HUES6 (cell line): ENCODE data around the gene APEH.
A peak's percentile ranks its signal among the peaks of the same experiment; 100 is the strongest.

ENCODE experiments used
- H3K27ac ChIP-seq: 2 replicates; pipeline ENCODE4 v1.7.0; 2013; ENCODE audit warnings: low read depth, mild to moderate bottlenecking, low read length, inconsistent platforms
- H3K27me3 ChIP-seq: 2 replicates; pipeline ENCODE4 v1.6.1; 2013; ENCODE audit warnings: low read length; ENCODE audit not compliant: control insufficient read depth, insufficient read depth
- H3K36me3 ChIP-seq: 2 replicates; pipeline ENCODE4 v1.6.1; 2013; ENCODE audit warnings: low read length; ENCODE audit not compliant: control insufficient read depth, insufficient read depth
- H3K4me1 ChIP-seq: 2 replicates; pipeline ENCODE4 v1.6.1; 2013; ENCODE audit warnings: low read length; ENCODE audit not compliant: control insufficient read depth, insufficient read depth
- H3K4me3 ChIP-seq: 2 replicates; pipeline ENCODE4 v1.5.1; 2013; ENCODE audit warnings: low read depth, low read length
- H3K9ac ChIP-seq: one replicate; pipeline ENCODE4 v1.6.1; 2013; ENCODE audit warnings: mild to moderate bottlenecking, low read length
- H3K9me3 ChIP-seq: 2 replicates; pipeline ENCODE4 v1.6.1; 2013; ENCODE audit warnings: low read depth, low read length; ENCODE audit not compliant: control insufficient read depth, insufficient read depth

APEH gene

DNA sequence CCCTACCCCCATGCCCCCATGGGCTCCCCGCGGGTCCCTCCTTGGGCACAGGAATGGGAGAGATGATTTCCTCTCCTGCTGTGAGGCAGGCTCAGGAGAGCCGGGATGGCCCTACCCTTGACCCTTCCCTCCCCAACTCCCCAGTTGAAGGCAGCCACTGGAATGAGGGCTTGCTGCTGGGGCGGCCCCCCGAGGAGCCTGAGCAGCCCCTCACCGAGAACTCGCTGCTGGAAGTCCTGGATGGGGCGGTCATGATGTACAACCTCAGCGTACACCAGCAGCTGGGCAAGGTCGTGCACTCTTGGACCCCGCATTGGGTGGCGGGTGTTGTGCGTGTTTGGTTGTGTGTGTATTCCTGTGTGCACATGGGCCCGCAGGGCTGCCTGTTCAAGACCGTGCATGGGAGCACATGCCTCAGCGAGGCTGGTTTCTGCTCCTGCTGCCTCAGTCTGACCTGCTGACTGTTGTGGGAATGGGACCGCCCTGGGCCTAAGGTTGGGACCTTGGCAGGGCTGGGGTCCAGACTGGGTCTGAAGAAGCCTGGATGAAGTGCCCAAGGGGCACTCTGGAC is 31.3 kb downstream of the APEH start:
- no peaks in the 10 kb centered on the region for H3K9me3 ChIP-seq
- peaks cover 33% of the 10 kb centered on the region for H3K36me3 ChIP-seq
- no peak overlapping the region for H3K27ac ChIP-seq
- H3K9ac ChIP-seq = no peak overlapping the region
- 0 out of 2 replicates have a peak, but pooled peaks cover 2% of the 10 kb centered on the region for H3K4me1 ChIP-seq
- H3K27me3 ChIP-seq = no peaks in the 10 kb centered on the region
- no peak overlapping the region for H3K4me3 ChIP-seq

DNA sequence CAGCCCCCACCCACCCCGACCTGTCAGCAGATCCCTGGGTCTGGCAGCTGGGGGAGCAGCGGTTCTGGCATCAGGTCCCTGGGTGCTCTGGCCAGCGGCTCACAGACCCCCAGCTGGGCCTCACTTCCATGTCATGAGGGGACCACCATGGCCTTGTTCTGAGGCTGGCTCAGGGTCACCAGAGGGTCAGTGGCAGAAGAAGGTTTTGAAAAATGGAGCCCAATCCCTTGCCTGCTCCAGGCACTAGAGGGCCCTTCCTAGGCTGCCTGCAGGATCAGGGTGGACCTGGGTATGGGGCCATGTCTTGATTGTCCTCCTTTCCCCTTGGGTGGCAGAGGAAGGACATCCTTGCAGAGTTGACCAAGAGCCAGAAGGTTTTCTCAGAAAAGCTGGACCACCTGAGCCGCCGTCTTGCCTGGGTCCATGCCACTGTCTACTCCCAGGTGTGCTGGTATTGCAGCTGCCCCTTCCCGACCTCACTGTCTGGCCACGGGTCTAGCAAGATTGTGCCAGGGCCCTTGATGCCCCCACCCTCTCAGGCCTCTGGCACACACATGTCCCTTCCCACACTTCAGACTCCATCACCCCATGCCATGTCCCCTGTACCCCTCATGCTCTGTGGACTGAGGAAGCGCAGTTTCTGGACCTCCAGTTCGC is 32.4 kb downstream of the APEH start:
- H3K9me3 ChIP-seq = no peaks in the 10 kb centered on the region
- peaks cover 33% of the 10 kb centered on the region for H3K36me3 ChIP-seq
- H3K4me1 ChIP-seq = no peaks in the 10 kb centered on the region
- H3K4me3 ChIP-seq = no peak overlapping the region
- no peak overlapping the region for H3K27ac ChIP-seq
- no peak overlapping the region for H3K9ac ChIP-seq
- no peaks in the 10 kb centered on the region for H3K27me3 ChIP-seq

- Histone ChIP-seq H3K9me3 (no peaks in the 10 kb centered on the region), H3K36me3 (peaks cover 33% of the 10 kb centered on the region), H3K4me1 (no peaks in the 10 kb centered on the region), H3K4me3 (no peak overlapping the region), H3K27ac (no peak overlapping the region), H3K27me3 (no peaks in the 10 kb centered on the region), H3K9ac (no peak overlapping the region)
Measured at GRCh38 chr3:49707113-49707480, 32.9 kb downstream of the APEH start.

GRCh38 chr3:49709852-49710251 is 35.7 kb downstream of the APEH start:
- Histone ChIP-seq H3K9me3 (no peaks in the 10 kb centered on the region), H3K36me3 (peaks cover 23% of the 10 kb centered on the region), H3K4me3 (no peak overlapping the region), H3K9ac (no peak overlapping the region), H3K27me3 (no peaks in the 10 kb centered on the region), H3K4me1 (0 out of 2 replicates have a peak, but pooled peaks cover 3% of the 10 kb centered on the region), H3K27ac (no peak overlapping the region)

GRCh38 chr3:49711489-49711888 is 37.3 kb downstream of the APEH start:
- peaks cover 20% of the 10 kb centered on the region for H3K36me3 ChIP-seq
- 0 out of 2 replicates have a peak, but pooled peaks cover 3% of the 10 kb centered on the region for H3K4me1 ChIP-seq
- peak overlapping the region; percentile 24 for H3K9ac ChIP-seq
- H3K9me3 ChIP-seq = no peaks in the 10 kb centered on the region
- no peak overlapping the region for H3K27ac ChIP-seq
- H3K4me3 ChIP-seq = no peak overlapping the region
- H3K27me3 ChIP-seq = no peaks in the 10 kb centered on the region

DNA sequence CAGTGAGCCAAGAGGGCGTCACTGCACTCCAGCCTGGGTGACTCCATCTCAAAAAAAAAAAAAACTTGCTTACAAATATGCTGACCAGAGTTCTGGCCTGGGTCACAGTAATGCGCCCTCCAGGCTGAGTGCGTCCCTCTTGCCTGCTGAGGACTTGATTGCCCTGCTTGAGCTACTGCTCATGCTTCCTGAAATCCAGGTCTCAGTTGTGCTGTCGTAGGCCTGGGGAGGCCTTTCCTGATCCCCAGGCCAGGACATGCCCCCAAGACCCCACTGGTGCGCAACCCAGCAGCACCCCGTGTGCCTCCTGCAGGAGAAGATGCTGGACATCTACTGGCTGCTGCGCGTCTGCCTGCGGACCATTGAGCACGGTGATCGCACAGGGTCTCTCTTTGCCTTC is 38.0 kb downstream of the APEH start:
- Histone ChIP-seq H3K4me3 (no peak overlapping the region), H3K4me1 (0 out of 2 replicates have a peak, but pooled peaks cover 3% of the 10 kb centered on the region), H3K9me3 (no peaks in the 10 kb centered on the region), H3K27me3 (no peaks in the 10 kb centered on the region), H3K9ac (no peak overlapping the region), H3K36me3 (peaks cover 16% of the 10 kb centered on the region), H3K27ac (no peak overlapping the region)

DNA sequence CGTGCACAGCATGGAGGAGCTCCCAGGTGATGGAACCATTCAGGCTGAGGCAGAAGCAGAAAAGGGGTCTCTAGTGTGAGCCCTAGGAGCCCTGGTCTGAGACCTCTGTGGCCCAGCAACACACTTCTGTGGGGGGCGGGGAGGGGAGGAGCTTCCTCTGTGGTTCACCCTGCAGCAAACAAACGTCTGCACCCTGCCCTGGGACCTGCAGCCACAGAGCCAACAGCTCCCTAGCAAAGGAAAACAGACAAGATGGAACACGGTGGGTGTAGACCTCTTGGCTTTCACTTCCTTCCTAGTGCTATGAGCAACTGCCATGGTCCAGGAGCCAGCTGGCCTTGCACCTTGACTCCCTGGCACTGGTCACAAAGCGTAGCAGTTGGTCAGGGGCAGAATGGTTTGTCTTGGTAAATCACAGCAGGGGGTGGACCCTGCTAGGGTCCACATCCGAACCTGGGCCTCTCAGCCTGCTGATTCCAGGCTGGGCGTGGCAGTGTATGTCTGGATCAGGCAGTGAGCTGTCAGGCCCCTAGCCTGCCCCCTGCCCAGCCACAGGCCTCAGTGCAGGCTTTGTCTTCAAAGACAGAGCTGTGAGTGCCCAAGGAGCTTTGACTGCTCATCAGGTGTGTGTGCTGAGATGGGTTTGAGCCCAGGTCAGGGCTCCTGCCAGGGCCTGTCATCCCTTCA is 38.6 kb downstream of the APEH start:
- no peaks in the 10 kb centered on the region for H3K27me3 ChIP-seq
- no peak overlapping the region for H3K9ac ChIP-seq
- no peak overlapping the region for H3K4me3 ChIP-seq
- no peak overlapping the region for H3K27ac ChIP-seq
- peaks cover 16% of the 10 kb centered on the region for H3K36me3 ChIP-seq
- H3K9me3 ChIP-seq = no peaks in the 10 kb centered on the region
- H3K4me1 ChIP-seq = 0 out of 2 replicates have a peak, but pooled peaks cover 3% of the 10 kb centered on the region

DNA sequence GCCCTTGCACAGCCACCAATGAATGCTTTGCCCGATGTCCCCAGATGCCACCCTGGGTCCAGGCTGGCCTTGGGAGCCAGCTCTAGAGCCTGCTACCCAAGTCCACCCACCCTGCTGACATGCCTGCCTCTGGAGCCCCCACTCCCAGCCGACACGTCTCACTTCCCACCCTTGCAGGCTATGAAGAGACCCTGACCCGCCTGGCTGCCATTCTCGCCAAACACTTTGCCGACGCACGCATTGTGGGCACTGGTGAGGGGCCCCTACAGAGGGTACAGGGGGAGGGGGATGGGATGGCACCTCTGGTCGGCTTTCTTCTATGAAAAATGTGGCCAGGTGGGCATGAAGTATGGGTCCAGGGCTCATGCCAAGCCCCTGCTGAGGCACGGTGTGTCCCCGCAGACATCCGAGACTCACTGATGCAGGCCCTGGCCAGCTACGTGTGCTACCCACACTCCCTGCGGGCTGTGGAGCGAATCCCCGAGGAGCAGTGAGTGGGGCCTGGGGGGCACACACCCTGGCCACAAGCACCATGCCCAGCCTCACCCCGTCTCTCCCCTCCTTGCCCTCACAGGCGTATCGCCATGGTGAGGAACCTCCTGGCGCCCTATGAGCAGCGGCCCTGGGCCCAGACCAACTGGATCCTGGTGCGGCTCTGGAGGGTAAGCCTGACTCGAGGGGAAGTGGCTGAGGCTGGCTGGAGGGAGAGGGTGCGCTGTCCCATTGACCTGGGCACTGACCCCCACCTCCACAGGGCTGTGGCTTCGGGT is 39.4 kb downstream of the APEH start:
- no peaks in the 10 kb centered on the region for H3K9me3 ChIP-seq
- peaks cover 9% of the 10 kb centered on the region for H3K4me1 ChIP-seq
- H3K27ac ChIP-seq = no peak overlapping the region
- H3K9ac ChIP-seq = no peak overlapping the region
- peaks cover 16% of the 10 kb centered on the region for H3K36me3 ChIP-seq
- no peaks in the 10 kb centered on the region for H3K27me3 ChIP-seq
- H3K4me3 ChIP-seq = no peak overlapping the region

GRCh38 chr3:49714728-49715550 is 40.8 kb downstream of the APEH start:
- H3K36me3 ChIP-seq = peaks cover 16% of the 10 kb centered on the region

DNA sequence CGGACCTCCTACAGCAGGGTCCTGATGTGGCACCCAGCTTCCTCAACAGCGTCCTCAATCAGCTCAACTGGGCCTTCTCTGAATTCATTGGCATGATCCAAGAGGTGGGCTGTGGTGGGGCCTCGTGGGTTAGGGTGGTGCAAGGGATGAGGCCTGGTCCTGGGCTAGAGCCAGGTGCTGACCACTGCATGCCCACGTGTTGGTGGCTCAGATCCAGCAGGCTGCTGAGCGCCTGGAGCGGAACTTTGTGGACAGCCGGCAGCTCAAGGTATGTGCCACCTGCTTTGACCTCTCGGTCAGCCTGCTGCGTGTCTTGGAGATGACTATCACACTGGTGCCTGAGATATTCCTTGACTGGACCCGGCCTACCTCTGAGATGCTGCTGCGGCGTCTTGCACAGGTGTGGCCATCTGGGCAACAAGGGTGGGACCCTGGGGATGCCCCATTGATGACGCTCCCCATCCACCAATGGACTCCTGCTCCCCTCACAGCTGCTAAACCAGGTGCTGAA is 41.5 kb downstream of the APEH start:
- no peak overlapping the region for H3K27ac ChIP-seq
- H3K27me3 ChIP-seq = no peaks in the 10 kb centered on the region
- peaks cover 12% of the 10 kb centered on the region for H3K4me1 ChIP-seq
- no peak overlapping the region for H3K9ac ChIP-seq
- peaks cover 18% of the 10 kb centered on the region for H3K36me3 ChIP-seq
- H3K4me3 ChIP-seq = no peak overlapping the region
- no peaks in the 10 kb centered on the region for H3K9me3 ChIP-seq

More at GRCh38 chr3:49714728-49715550, 40.8 kb downstream of the APEH start:
- H3K4me1 ChIP-seq = peaks cover 12% of the 10 kb centered on the region
- H3K9ac ChIP-seq = no peak overlapping the region
- H3K9me3 ChIP-seq = no peaks in the 10 kb centered on the region
- H3K27me3 ChIP-seq = no peaks in the 10 kb centered on the region
- H3K4me3 ChIP-seq = no peak overlapping the region
- no peak overlapping the region for H3K27ac ChIP-seq
